DOHH2 (cell line): ENCODE results near the gene RETREG1.

Source experiments
- CTCF ChIP-seq: fragments of 200-600 bp; sonication (generic); IDR thresholded peaks from one replicate; pipeline ENCODE4 v1.5.1; 2014; ENCODE audit warnings: antibody characterized with exemption, mild to moderate bottlenecking, low read depth, low read length; ENCODE audit not compliant: poor library complexity, severe bottlenecking
- EZH2phosphoT487 ChIP-seq: fragments of 200-600 bp; sonication (generic); IDR thresholded peaks from 2 replicates; pipeline ENCODE4 v1.6.1; 2017; ENCODE audit warnings: borderline replicate concordance, mild to moderate bottlenecking, antibody characterized with exemption, low read length, moderate library complexity, mixed read lengths

DNA sequence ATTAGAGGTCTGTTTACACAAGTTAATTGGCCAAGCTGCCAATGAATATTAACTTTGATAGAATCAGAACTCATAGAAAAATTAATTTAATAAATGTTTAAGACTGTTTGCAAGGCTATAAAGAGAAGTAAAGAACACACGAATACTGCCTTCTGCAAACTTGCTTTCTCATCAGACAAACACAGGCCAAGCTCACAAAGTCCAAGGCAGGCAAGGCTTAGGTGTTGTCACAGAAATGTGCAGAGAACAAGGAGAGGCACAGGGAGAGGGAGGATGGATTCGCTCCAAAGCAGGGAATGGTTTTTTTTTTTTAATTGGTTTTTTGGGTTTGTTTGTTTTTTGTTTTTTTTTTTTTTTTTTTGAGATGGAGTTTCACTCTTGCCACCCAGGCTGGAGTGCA lies 43.4 kb downstream of the RETREG1 start:
- TF ChIP-seq CTCF (no peak), EZH2phosphoT487 (no peak)
